ENCODE data around the gene ANO1.

DNA sequence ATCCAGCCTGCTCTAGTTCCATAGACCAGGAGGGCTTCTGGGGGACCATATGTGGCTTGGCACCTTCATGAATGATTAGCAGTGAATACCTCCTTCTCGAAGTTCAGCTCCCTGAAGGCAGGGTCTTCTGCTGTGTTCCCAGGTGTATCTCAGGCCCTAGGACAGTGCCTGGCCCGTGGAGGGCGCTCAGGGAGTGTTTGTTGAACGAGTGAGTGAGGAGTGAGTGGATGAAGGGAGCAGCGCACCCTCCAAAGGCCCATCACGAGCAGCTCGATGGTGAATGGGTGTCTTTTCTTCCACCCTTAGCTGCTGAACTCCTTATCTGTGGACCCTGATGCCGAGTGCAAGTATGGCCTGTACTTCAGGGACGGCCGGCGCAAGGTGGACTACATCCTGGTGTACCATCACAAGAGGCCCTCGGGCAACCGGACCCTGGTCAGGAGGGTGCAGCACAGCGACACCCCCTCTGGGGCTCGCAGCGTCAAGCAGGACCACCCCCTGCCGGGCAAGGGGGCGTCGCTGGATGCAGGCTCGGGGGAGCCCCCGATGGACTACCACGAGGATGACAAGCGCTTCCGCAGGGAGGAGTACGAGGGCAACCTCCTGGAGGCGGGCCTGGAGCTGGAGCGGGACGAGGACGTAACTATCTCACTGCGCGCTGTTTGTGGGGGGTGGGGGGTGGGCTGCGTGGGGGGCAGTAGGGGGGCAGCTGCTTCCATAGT is 9.5 kb downstream of the ANO1 start:
- TF ChIP-seq, protein P1, sequence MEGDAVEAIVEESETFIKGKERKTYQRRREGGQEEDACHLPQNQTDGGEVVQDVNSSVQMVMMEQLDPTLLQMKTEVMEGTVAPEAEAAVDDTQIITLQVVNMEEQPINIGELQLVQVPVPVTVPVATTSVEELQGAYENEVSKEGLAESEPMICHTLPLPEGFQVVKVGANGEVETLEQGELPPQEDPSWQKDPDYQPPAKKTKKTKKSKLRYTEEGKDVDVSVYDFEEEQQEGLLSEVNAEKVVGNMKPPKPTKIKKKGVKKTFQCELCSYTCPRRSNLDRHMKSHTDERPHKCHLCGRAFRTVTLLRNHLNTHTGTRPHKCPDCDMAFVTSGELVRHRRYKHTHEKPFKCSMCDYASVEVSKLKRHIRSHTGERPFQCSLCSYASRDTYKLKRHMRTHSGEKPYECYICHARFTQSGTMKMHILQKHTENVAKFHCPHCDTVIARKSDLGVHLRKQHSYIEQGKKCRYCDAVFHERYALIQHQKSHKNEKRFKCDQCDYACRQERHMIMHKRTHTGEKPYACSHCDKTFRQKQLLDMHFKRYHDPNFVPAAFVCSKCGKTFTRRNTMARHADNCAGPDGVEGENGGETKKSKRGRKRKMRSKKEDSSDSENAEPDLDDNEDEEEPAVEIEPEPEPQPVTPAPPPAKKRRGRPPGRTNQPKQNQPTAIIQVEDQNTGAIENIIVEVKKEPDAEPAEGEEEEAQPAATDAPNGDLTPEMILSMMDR (IDR thresholded peaks at IDR 0.05 in 4 of 5, conservative IDR thresholded peaks at IDR 0.05 in 1 of 5), result no peak
- no peak for TF ChIP-seq POLR2A (IDR thresholded peaks at IDR 0.05)
